Frontal cortex (tissue), 4 donors: ENCODE results near the gene AARS1. TPM values are rescaled to one million over a fixed set of nuclear protein-coding genes. Genes with fewer than 3 reads are reported as not detected.
"Not testable (repeated sequence)": the region's sequence is repeated elsewhere in the genome, so short reads cannot be mapped to it uniquely, and the experiment has no call there.

Experiments used
- DNase-seq, 2 donors: peaks; one replicate each; pipeline ENCODE4 v3.0.0; 2012; ENCODE audit warnings: low spot score in 2 of 2
- FAIRE-seq: peaks from 2 replicates; lab custom pipeline; 2012; peaks lifted over from hg19 to GRCh38; lab: Jason Lieb, UNC
- small RNA-seq: library from RNA; depleted of rRNA; stranded (forward); fragments of <200 nt; gene quantifications from one replicate; pipeline ENCODE3, GENCODE V24; 2014
- total RNA-seq: library from RNA; depleted of rRNA; stranded (reverse); fragments of >200 nt; gene quantifications from one replicate; pipeline ENCODE4 v1.2.3, GENCODE V29; 2014
- donor health status: control.
- donor health status: control.
- donor health status: control.

The AARS1 gene
- total RNA-seq, 1 donor from 2014 or later: 79.1 TPM

DNA sequence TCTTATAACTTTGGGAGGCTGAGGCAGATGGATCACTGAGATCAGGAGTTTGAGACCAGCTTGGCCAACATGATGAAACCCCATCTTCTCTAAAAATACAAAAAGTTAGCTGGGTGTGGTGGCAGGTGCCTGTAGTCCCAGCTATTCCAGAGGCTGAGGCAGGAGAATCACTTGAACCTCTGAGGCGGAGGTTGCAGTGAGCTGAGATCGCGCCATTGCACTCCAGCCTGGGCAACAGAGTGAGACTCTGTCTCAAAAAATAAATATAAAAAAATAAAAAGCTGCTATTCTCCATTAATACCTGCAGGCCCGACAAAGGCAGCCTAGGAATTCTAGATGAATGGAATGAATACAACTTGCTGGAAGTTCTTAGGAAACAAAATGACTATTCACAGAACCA is 39.6 kb downstream of the AARS1 start:
- not testable (repeated sequence) for DNase-seq, FAIRE-seq

DNA sequence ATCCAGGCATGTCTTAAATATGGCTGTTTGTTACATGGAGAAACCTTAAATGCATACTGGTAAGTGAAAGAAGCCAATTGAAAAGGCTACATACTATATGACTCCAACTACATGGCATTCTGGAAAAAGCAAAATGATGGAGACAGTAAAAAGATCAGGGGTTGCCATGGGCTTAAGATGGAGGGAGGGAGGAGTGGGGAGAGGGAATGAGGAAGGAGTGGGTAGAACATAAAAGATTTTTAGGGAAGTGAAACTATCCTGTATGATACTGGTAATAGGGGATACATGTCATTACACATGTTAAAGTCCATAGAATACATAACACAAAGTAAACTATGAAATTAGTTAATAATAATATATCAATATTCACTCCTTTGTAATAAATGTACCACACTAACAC is 50.5 kb downstream of the AARS1 start:
- not testable (repeated sequence) for FAIRE-seq, DNase-seq

DNA sequence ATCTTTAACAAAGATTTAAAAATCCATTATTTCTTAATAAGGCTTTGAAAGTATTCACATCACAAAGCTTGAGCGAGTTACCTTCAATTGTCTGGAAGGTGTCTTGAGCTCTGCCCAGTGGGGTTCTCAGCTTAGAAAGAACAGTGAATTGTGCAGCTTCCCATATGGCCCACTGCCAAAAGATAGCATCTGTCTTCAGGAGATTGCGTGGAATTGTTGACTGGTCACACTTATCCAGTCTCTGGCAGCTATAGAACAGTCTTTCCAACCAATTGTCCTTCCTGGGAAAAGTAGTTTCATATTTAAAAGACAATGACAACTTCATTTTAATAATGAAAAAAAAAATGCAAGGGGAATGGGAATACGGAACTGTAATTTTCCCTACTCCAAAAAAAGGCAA is 57.5 kb downstream of the AARS1 start:
- not testable (repeated sequence) for FAIRE-seq, DNase-seq

DNA sequence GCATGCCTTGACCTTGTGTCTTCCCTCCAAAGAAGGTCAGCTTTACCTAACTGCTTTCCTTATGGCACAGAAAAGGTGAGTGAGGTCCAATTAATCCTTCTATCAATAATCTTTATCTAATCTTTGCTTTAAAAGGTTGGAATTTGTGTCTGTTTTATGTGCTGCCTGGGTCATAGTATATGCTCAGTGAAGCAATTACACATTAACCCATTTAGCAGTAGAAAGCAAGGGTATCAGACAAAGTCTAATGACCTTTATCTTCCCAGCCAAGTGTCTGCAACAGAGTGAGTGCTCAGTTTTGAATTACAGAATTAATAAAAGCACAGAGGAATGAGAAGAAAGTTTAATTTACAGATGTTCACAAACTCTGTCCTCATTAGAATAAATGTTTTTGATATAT is 63.3 kb downstream of the AARS1 start:
- FAIRE-seq, DNase-seq: not testable (repeated sequence)

DNA sequence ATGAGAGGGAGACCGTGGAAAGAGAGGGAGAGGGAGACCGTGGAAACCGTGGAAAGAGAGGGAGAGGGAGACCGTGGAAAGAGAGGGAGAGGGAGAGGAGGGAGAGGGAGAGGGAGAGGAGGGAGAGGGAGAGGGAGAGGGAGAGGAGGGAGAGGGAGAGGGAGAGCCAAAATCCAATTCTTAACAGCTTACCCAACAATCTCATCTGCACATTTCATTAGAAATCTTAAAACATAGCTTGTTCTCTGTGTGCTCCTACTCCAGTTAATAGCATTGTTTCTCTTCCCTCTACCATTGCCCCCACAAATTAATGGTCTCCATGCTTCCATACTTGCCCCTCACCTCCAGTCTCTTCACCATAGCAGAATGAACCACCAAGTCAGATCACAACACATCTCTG is 63.9 kb downstream of the AARS1 start:
- DNase-seq, FAIRE-seq: not testable (repeated sequence)

DNA sequence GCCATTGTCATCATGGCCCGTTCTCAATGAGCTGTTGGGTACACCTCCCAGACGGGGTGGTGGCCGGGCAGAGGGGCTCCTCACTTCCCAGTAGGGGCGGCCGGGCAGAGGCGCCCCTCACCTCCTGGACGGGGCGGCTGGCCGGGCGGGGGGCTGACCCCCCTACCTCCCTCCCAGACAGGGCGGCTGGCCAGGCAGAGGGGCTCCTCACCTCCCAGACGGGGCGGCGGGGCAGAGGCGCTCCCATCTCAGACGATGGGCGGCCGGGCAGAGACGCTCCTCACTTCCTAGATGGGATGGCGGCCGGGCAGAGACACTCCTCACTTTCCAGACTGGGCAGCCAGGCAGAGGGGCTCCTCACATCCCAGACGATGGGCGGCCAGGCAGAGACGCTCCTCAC is 64.7 kb downstream of the AARS1 start:
- not testable (repeated sequence) for FAIRE-seq, DNase-seq

DNA sequence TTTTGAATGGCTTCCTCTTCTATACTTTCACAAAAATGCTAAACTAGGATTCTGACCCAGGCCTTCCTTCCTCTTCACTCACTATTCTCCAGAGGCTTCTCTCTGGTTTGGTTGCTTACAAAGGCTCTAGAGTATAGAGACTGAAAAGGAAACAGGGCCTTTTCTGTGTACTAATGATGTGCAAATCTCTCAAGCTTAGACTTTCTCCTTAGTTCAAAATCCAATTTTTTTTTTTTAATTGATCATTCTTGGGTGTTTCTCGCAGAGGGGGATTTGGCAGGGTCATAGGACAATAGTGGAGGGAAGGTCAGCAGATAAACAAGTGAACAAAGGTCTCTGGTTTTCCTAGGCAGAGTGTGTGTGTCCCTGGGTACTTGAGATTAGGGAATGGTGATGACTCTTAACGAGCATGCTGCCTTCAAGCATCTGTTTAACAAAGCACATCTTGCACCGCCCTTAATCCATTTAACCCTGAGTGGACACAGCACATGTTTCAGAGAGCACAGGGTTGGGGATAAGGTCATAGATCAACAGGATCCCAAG is 65.3 kb downstream of the AARS1 start:
- FAIRE-seq, DNase-seq: not testable (repeated sequence)

DNA sequence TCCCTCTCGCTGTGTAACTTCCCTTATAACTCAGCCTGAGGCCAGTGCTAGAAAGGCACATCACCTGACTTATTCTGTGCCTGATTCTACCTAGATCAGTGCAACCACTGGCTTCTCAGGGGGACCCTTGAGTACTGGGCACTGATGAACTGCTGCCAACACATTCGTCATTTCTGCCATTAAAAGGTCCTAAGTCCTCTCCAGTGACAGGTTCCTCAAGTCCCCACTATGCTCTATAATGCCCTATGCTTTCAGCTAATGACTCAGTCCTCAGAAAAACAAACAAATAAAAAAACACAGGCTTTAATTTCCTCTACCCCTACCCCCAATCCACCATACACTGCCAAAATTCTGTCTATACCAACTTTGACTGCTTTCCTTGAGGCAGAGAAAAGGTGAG is 66.1 kb downstream of the AARS1 start:
- FAIRE-seq, DNase-seq: not testable (repeated sequence)

DNA sequence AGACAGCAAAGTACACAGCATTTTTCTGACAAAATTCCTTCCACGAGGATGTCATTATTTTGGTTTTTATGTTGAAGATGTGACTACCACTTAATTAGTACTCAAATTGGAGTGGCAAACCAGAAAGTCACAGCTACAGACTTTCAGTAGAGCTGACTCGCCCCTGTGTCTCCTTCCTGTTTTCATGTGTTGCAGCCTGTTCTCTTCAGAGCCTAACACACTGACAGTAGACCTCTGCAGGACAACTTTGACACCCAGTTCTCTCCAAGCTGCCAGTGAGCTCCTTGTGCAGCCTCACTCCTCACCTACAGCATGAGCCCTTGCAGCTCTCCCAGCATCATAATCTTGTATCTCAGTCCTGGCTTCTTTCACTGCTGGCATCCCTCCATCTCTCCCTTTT is 66.7 kb downstream of the AARS1 start:
- not testable (repeated sequence) for FAIRE-seq, DNase-seq

DNA sequence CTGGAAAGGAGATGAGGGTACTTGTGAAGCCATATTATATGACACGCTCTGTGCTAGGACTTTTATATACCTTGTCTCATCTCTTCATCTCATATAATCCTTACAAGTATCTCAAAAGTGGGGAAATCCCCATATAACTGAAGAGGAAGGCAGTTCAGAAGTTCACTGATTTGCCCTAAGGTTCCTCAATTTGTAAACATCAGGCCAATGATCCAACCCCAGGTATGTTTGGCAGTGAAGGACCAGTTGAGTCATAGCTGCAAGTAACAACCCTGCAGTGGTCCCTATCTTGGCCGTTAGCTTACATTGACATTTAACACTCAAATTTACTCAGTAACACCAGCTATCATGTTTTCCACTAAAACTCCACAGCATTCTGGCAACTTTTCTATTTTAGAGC is 70.7 kb downstream of the AARS1 start:
- DNase-seq, FAIRE-seq: not testable (repeated sequence)

DNA sequence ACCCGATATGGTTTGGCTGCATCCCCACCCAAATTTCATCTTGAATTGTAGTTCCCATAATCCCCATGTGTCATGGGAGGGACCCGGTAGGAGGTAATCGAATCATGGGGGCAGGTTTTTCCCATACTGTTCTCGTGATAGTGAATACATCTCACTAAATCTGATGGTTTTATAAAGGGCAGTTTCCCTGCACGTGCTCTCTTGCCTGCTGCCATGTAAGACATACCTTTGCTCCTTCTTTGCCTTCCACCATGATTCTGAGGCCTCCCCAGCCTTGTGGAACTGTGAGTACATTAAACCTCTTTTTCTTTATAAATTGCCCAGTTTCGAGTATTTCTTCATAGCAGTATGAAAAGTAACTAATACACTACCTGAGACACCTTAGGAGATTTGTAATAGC is 82.9 kb downstream of the AARS1 start:
- not testable (repeated sequence) for DNase-seq, FAIRE-seq

DNA sequence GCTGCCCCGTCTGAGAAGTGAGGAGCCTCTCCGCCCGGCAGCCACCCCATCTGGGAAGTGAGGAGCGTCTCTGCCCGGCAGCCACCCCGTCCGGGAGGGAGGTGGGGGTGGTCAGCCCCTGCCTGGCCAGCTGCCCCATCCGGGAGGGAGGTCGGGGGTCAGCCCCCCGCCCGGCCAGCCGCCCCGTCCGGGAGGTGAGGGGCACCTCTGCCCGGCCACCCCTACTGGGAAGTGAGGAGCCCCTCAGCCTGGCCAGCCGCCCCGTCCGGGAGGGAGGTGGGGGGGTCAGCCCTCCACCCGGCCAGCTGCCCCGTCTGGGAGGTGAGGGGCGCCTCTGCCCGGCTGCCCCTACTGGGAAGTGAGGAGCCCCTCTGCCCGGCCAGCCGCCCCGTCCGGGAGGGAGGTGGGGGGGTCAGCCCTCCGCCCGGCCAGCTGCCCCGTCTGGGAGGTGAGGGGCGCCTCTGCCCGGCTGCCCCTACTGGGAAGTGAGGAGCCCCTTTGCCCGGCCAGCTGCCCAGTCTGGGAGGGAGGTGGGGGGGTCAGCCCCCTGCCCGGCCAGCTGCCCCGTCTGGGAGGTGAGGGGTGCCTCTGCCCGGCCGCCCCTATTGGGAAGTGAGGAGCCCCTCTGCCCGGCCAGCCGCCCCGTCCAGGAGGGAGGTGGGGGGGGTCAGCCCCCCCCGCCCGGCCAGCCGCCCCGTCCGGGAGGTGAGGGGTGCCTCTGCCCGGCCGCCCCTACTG is 84.5 kb downstream of the AARS1 start:
- not testable (repeated sequence) for FAIRE-seq, DNase-seq

DNA sequence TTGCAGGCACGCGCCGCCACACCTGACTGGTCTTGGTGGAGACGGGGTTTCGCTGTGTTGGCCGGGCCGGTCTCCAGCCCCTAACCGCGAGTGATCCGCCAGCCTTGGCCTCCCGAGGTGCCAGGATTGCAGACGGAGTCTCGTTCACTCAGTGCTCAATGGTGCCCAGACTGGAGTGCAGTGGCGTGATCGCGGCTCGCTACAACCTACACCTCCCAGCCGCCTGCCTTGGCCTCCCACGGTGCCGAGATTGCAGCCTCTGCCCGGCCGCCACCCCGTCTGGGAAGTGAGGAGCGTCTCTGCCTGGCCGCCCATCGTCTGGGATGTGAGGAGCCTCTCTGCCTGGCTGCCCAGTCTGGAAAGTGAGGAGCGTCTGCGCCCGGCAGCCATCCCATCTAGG is 85.3 kb downstream of the AARS1 start:
- FAIRE-seq, DNase-seq: not testable (repeated sequence)

DNA sequence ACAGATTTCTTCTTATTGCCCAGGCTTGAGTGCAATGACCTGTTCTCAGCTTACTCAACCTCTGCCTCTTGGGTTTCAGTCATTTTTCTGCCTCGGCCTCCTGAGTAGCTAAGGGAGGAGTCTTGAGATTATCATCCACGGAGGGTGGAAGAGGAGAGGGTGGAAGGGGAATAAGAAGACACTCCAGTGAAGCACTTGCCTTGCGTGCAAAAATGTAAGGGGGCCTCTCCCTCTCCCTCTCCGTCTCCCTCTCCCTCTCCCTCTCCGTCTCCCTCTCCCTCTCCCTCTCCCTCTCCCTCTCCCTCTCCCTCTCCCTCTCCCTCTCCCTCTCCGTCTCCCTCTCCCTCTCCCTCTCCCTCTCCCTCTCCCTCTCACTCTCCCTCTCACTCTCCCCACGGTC is 85.8 kb downstream of the AARS1 start:
- FAIRE-seq, DNase-seq: not testable (repeated sequence)

Small RNA genes within 50 kb of the gene (small RNA-seq; reads per million reads assigned to genes)
- gene AC009060.2 (not detected), gene RN7SL279P (not detected)

Other genes starting within 250 kb of the AARS1 start
- gene PDPR, start 175.2 kb downstream of the AARS1 start, total RNA-seq: 8.6 TPM
- gene CLEC18C, start 115.7 kb downstream of the AARS1 start, total RNA-seq: 0.41 TPM
- 118 TPM for gene EXOSC6, start 37.6 kb downstream of the AARS1 start, total RNA-seq
- 25.3 TPM for gene DDX19B, start 9.7 kb upstream of the AARS1 start, total RNA-seq
- 33.4 TPM for gene DDX19A, start 57.4 kb upstream of the AARS1 start, total RNA-seq
- gene ST3GAL2, start 149.6 kb upstream of the AARS1 start, total RNA-seq: 26.9 TPM
- 6.5 TPM for gene FCSK, start 165.1 kb upstream of the AARS1 start, total RNA-seq
- gene COG4, start 234.0 kb upstream of the AARS1 start, total RNA-seq: 45.7 TPM
- 71.3 TPM for gene SF3B3, start 234.3 kb upstream of the AARS1 start, total RNA-seq